GM12801 (cell line): ENCODE data around the gene BATF3.

Source experiments
- TF ChIP-seq, protein P1 (sequence below): IDR thresholded peaks from one replicate; pipeline ENCODE4 v1.5.1; 2011; ENCODE audit warnings: control low read depth; ENCODE audit not compliant: insufficient read length; ENCODE audit errors: extremely low read depth

The BATF3 gene

GRCh38 chr1:212686069-212686468 is 13.6 kb downstream of the BATF3 start:
- TF ChIP-seq, protein P1, sequence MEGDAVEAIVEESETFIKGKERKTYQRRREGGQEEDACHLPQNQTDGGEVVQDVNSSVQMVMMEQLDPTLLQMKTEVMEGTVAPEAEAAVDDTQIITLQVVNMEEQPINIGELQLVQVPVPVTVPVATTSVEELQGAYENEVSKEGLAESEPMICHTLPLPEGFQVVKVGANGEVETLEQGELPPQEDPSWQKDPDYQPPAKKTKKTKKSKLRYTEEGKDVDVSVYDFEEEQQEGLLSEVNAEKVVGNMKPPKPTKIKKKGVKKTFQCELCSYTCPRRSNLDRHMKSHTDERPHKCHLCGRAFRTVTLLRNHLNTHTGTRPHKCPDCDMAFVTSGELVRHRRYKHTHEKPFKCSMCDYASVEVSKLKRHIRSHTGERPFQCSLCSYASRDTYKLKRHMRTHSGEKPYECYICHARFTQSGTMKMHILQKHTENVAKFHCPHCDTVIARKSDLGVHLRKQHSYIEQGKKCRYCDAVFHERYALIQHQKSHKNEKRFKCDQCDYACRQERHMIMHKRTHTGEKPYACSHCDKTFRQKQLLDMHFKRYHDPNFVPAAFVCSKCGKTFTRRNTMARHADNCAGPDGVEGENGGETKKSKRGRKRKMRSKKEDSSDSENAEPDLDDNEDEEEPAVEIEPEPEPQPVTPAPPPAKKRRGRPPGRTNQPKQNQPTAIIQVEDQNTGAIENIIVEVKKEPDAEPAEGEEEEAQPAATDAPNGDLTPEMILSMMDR: no peak

- TF ChIP-seq, protein P1: no peak
These were observed 14.2 kb downstream of the BATF3 start for GRCh38 chr1:212685429-212685828.

DNA sequence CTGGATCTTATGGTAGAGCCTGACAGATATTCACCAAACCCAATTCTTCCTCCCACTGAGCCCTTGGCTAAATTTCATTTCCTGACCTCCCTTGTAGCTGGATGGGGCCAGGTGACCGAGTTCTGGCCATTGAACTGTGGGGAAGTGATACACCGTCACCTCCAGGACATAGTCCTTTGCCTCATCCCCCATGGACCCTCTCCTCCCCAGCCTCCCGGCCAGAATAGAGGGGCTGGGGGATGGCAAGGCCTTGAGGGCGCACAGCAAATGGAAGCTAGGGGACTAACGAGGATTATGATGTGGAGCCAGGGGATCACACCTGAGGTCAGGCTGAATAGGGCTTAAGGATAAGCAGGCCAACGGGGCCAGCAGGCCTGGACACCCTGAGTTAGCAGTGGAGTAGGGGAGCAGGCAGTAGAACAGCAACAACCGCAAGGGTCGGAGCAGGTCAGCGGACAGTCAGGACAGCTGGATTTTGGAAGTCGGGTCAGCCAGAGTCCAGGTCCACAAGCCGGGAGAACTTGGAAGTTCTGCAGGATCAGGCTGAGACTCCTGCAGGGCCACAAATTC is 15.0 kb downstream of the BATF3 start:
- TF ChIP-seq, protein P1: no peak

DNA sequence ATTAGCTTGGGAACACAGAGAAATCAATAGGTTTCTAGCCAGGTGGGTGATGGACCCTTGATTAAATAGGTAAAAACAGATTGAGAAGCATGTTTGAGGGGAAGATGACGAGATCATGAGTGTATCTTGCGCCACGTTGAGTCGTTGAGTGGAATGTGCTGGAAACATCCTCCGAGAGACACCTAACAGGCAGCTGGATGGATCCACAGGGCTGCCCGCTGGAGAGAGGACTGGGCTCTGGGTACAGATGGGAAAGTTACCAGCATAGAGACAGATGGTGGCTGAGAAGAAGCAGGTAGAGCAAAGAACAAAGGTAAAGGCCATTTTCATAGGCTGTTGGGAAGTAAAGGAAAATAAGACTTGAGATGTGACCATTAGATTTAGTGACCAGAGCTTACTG is 15.6 kb downstream of the BATF3 start:
- TF ChIP-seq, protein P1: no peak

DNA sequence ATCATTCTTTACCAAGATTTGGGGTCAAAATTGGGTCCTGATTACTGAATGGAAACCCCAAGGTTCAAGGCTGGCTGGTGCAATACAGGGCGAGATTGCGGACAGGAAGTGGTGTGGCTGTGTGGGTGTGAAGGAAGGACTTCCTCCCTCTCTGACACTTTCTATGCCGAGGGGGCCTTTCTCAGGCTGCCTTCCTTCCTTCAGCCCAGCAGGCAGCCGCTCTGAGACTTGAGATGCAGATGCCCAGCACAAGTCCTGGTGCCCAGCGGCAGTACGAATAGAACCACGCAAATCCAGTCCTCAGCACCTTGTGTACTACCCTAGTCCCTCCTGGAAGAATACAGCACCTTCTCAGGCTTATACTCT is 16.3 kb downstream of the BATF3 start:
- TF ChIP-seq, protein P1: no peak

DNA sequence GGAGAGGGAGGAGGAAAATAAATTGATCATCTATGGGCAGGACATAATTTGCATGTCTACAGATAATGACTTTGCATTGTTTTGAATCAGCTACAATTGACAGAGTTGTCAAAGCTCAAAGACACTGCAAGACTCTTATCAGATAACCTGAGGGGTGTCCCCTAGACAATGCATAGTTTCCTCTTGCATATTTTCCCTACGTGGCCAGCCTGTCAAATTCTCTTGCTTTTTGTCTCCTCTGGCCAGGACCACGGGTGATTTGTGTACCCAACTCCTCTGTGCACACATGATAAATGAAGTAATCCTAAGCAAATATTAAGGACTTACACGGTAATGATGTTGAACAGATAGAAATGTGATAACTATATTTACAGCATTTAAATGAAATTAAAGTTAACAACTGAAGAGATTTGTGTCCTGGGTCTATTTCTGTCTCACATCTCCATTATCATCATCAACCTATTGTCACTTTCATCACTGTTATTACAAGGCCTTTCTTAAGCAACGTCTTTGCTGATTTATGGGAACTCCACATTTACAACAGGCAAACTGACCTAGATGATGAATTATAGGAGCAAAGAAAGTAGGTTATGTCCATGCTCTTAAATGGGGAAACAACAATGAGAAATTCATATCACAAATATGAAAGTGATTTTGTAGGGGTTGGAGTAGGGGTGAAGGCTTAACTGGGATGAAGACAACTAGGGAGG is 18.8 kb downstream of the BATF3 start:
- TF ChIP-seq, protein P1: no peak

DNA sequence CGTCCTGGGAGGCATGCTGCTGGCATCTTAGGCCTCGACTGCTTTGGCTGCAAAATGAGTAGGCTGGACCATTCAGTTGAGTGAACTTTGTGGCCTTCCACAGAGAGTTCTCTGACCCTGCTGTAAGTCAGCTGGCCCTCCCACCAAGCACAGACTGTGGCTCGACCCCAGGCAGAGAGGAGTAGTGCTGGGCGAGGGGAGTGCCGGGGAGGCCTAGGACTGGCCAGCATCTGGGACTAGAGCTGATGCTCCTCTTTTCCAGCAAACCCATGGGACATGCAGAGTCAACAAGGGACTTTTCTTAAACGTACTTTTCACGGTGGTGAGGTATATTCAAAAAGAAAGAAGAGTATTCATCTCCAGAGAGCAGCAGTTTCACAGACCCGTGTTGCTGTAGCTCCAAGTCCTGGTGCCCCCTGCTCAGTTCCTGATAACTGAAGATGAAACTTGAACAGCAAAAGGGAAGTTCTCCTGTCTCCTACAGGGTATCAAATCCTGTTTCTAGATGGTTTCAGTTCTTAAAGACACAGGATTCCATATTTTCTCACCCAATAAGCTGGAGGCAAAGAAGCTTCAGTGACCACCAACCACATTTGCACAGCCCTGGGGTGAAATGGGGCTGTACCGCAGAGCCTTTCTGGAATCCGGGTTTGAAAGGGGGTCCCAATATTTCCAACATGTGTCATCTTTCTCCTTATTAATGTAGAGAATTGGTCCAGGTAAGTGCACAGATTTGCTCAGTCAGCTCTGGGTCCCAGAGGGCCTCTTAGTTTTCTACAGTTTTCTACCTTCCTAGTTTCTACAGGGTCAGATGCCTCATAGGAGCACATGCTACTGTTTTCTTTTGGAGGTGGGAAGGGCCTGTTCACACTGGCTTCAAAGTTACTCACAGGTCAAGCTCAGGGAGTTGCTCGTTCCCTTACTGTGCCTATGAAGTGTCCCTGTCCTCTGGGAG is 20.9 kb downstream of the BATF3 start:
- TF ChIP-seq, protein P1: no peak
